ENCODE results near the gene SLU7. TPM values are rescaled to one million over a fixed set of nuclear protein-coding genes. Genes with fewer than 3 reads are reported as not detected.

Gene SLU7
- total and polyA plus RNA-seq, 3 experiments from 2014 or later = 48.3 to 94.1 (median 55.7) TPM

DNA sequence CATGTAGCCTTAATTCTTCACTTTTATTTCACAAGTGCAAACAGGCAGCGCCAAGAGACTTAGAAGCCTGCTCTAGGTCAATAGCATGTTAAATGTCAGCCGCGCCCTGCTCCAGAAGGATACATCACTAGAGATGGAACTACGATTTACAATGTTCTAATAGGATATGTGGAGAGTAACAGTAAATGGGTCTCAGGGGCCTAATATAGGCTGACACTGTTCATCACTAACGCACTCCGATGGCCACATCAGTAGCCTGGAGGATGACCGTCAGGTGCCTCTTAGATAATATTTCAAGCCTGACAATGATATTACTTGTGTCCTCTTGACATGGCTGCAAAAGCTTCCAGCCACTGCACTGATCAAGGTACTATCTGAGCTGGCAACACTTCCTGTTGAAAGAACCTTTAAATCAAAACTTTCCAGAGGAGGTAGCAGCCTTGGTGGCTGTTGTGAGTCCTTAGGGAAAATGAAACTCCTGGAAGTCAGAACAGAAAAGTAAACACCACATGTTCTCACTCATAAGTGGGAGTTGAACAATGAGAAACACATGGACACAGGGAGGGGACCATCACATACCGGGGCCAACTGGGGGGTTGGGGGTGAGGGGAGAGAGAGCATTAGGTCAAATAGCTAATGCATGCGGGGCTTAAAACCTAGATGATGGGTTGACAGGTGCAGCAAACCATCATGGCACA, 37.7 kb upstream of the SLU7 start:
- peaks cover 0 to 2% (median 0%) of the 10 kb centered on the region in 5 donors for H3K9me3 Mint-ChIP-seq
- H3K27me3 ChIP-seq (ENCODE audit: insufficient read depth, low read length, poor library complexity, severe bottlenecking) = no peaks in the 10 kb centered on the region
- H3K27me3 Mint-ChIP-seq = peaks cover 3 to 4% of the 10 kb centered on the region in 2 donors
- H3K4me1 Mint-ChIP-seq = peaks cover 0 to 1% (median 0%) of the 10 kb centered on the region in 3 donors
- no peak overlapping the region for H3K4me3 ChIP-seq (ENCODE audit: low read length)
- no peaks in the 10 kb centered on the region for H3K9me3 ChIP-seq (ENCODE audit: low read length)
- H3K4me1 ChIP-seq (ENCODE audit: insufficient read depth, low read length) = no peaks in the 10 kb centered on the region
- H3K4me3 Mint-ChIP-seq = no peak overlapping the region
- ChIA-PET POLR2A (no interaction called here), CTCF (interaction anchor here (3.7 kb wide), 1 partner anchor 17 kb away, joined by 10 read pairs; no protein-coding TSS in a partner anchor)
- DNase-seq = no peak
- H3K27ac ChIP-seq (ENCODE audit: low read depth, low read length) = no peak overlapping the region
- H3K36me3 ChIP-seq (ENCODE audit: insufficient read depth, low read length) = no peaks in the 10 kb centered on the region
- no peak overlapping the region for H3K27ac Mint-ChIP-seq
- H3K36me3 Mint-ChIP-seq = peaks cover 0 to 2% (median 0%) of the 10 kb centered on the region in 3 donors

DNA sequence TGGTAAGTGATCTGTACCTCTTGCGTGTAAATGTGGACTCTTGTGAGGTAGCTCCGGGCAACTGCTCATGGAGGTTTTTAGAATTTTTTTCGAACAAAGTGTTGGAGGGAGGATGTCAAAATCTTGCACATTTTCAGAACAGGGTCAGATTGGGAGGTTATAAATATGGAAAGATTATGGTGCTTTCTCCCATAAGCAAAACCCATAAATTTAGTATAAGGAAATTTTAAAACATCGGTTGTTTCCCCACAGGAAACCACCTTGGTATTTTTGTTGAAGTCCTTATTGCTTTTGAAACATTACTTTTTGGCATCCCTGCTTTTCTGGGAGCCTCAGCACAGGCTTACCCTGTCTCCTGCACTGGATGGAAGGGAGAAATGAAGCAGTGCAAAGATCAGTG, 36.7 kb upstream of the SLU7 start:
- POLR2A ChIA-PET = no interaction called here
- Histone ChIP-seq H3K27ac (ENCODE audit: low read depth, low read length) (no peak overlapping the region), H3K9me3 (ENCODE audit: low read length) (no peaks in the 10 kb centered on the region)

DNA sequence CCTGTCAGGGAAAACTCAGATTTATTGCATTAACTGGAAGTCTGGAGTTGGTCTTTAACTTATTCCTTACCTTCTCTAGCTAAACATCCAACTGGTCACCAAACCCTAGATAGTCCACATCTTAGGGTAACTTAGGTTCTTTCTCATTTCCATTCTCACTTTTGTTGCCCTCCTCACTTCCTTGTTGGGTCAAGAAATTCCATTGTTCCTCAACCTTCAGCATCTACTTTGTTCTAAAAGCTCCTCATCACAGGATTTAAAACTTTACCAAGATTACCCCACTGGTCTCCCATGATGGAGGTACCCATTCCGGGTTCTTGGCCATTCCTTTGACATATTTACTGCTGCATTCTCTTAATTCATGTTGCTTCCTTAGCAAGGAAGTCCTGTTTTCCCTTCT, 34.9 kb upstream of the SLU7 start:
- Mint-ChIP-seq H3K36me3 (peaks cover 0 to 4% (median 2%) of the 10 kb centered on the region in 3 donors), H3K27ac (no peak overlapping the region), H3K4me1 (peaks cover 4 to 12% (median 7%) of the 10 kb centered on the region in 3 donors), H3K9me3 (no peaks in the 10 kb centered on the region), H3K27me3 (peaks cover 3% of the 10 kb centered on the region in 2 donors), H3K4me3 (no peak overlapping the region)
- ChIA-PET POLR2A (no interaction called here), CTCF (interaction anchor here (0.5 to 3.7 kb wide), 5 partner anchors 13 to 87 kb away, joined by 3 to 12 read pairs (median 3); no protein-coding TSS in a partner anchor)
- Histone ChIP-seq H3K4me1 (ENCODE audit: insufficient read depth, low read length) (no peaks in the 10 kb centered on the region), H3K27ac (ENCODE audit: low read depth, low read length) (no peak overlapping the region), H3K9me3 (ENCODE audit: low read length) (no peaks in the 10 kb centered on the region), H3K36me3 (ENCODE audit: insufficient read depth, low read length) (no peaks in the 10 kb centered on the region), H3K27me3 (ENCODE audit: insufficient read depth, low read length, poor library complexity, severe bottlenecking) (no peaks in the 10 kb centered on the region), H3K4me3 (ENCODE audit: low read length) (no peak overlapping the region)
- DNase-seq = no peak

More for the DNA sequence above, 36.7 kb upstream of the SLU7 start:
- CTCF ChIA-PET = interaction anchor here (3.7 kb wide), 1 partner anchor 16 kb away, joined by 10 read pairs; no protein-coding TSS in a partner anchor
- no peak for DNase-seq
- Histone ChIP-seq H3K36me3 (ENCODE audit: insufficient read depth, low read length) (no peaks in the 10 kb centered on the region), H3K4me3 (ENCODE audit: low read length) (no peak overlapping the region), H3K27me3 (ENCODE audit: insufficient read depth, low read length, poor library complexity, severe bottlenecking) (no peaks in the 10 kb centered on the region), H3K4me1 (ENCODE audit: insufficient read depth, low read length) (no peaks in the 10 kb centered on the region)
- no peak overlapping the region for H3K27ac Mint-ChIP-seq
- peaks cover 0 to 2% (median 0%) of the 10 kb centered on the region in 3 donors for H3K36me3 Mint-ChIP-seq
- no peak overlapping the region for H3K4me3 Mint-ChIP-seq
- H3K9me3 Mint-ChIP-seq = peaks cover 0 to 2% (median 0%) of the 10 kb centered on the region in 5 donors
- peaks cover 2 to 3% (median 2%) of the 10 kb centered on the region in 3 donors for H3K4me1 Mint-ChIP-seq
- peaks cover 2 to 3% of the 10 kb centered on the region in 2 donors for H3K27me3 Mint-ChIP-seq

DNA sequence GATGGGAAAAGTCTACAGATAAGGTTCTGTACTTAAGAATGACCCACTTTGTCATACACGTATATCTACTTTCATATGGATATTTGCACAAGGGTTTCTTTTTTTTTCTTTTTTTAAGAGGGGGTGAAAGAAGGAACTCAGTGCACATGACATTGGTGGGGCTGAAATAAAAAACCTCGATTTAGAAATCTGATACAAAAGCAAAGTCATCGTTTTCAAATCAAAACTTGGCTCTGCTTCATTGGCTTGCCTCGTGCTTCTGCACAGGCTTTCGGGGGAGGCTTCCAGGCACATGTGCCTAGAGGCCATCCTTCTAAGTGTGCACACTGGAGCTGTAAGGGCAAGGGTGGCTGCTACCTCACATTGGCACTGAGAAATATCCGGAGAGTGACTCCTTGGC, 33.9 kb upstream of the SLU7 start:
- H3K4me1 Mint-ChIP-seq = peaks cover 4 to 12% (median 7%) of the 10 kb centered on the region in 3 donors
- H3K27ac Mint-ChIP-seq = no peak overlapping the region
- H3K27me3 Mint-ChIP-seq = peaks cover 3% of the 10 kb centered on the region in 2 donors
- H3K4me3 ChIP-seq (ENCODE audit: low read length) = no peak overlapping the region
- no peak for DNase-seq
- no peaks in the 10 kb centered on the region for H3K36me3 ChIP-seq (ENCODE audit: insufficient read depth, low read length)
- H3K27ac ChIP-seq (ENCODE audit: low read depth, low read length) = no peak overlapping the region
- no peaks in the 10 kb centered on the region for H3K9me3 Mint-ChIP-seq
- ChIA-PET POLR2A (no interaction called here), CTCF (interaction anchor here (2.7 kb wide), 1 partner anchor 14 kb away, joined by 12 read pairs; no protein-coding TSS in a partner anchor)
- no peaks in the 10 kb centered on the region for H3K4me1 ChIP-seq (ENCODE audit: insufficient read depth, low read length)
- no peaks in the 10 kb centered on the region for H3K27me3 ChIP-seq (ENCODE audit: insufficient read depth, low read length, poor library complexity, severe bottlenecking)
- H3K9me3 ChIP-seq (ENCODE audit: low read length) = no peaks in the 10 kb centered on the region
- no peak overlapping the region for H3K4me3 Mint-ChIP-seq
- peaks cover 0 to 4% (median 2%) of the 10 kb centered on the region in 3 donors for H3K36me3 Mint-ChIP-seq

DNA sequence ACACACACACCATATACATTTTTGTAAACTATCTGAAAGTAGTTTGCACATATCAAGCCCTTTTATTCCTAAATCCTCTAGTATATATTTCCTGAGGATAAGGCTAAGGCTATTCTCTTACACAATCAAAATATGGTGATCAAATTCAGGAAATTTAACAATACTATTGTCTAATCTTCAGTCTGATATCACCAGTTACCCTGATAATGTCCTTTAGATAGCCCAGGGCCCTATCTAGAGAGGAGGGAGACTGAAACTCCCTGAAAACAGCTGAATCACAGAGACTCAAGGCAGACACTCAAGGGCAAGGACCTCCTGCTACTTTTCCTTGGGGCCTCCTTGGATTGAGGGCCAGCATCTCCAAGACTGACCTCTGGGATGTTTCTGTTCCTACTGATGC, 33.2 kb upstream of the SLU7 start:
- Histone ChIP-seq H3K9me3 (ENCODE audit: low read length) (no peaks in the 10 kb centered on the region), H3K36me3 (ENCODE audit: insufficient read depth, low read length) (no peaks in the 10 kb centered on the region), H3K27ac (ENCODE audit: low read depth, low read length) (no peak overlapping the region), H3K4me3 (ENCODE audit: low read length) (no peak overlapping the region), H3K27me3 (ENCODE audit: insufficient read depth, low read length, poor library complexity, severe bottlenecking) (no peaks in the 10 kb centered on the region), H3K4me1 (ENCODE audit: insufficient read depth, low read length) (no peaks in the 10 kb centered on the region)
- Mint-ChIP-seq H3K27ac (no peak overlapping the region), H3K4me3 (no peak overlapping the region), H3K9me3 (no peaks in the 10 kb centered on the region), H3K27me3 (peaks cover 3% of the 10 kb centered on the region in 2 donors), H3K36me3 (peaks cover 0 to 4% (median 2%) of the 10 kb centered on the region in 3 donors), H3K4me1 (peaks cover 4 to 12% (median 7%) of the 10 kb centered on the region in 3 donors)
- ChIA-PET CTCF (interaction anchor here (2.7 kb wide), 1 partner anchor 13 kb away, joined by 12 read pairs; no protein-coding TSS in a partner anchor), POLR2A (no interaction called here)
- DNase-seq = no peak

DNA sequence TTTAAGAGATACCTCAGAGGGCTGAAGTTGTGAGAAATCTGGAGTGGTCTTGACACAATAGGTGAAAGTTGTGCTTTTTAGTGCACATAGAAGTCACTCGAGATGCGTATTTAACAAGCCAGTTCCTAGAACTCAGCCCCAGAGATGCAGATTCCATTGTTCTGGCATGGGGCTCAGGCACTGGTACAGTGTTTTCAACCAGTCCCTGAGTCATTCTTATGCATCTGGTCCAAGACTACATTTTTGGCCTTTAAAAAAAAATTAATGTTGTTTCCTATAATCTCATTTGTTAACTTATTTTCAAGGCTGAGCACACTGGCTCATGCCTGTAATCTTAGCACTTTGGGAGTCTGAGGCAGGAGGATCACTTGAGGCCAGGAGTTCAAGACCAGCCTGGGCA, 32.4 kb upstream of the SLU7 start:
- H3K9me3 Mint-ChIP-seq = no peaks in the 10 kb centered on the region
- H3K4me3 Mint-ChIP-seq = no peak overlapping the region
- ChIA-PET POLR2A (no interaction called here), CTCF (interaction anchor here (2.7 kb wide), 1 partner anchor 12 kb away, joined by 12 read pairs; no protein-coding TSS in a partner anchor)
- H3K4me1 ChIP-seq (ENCODE audit: insufficient read depth, low read length) = no peaks in the 10 kb centered on the region
- H3K4me3 ChIP-seq (ENCODE audit: low read length) = no peak overlapping the region
- peaks cover 0 to 3% of the 10 kb centered on the region in 2 donors for H3K27me3 Mint-ChIP-seq
- no peak for DNase-seq
- no peaks in the 10 kb centered on the region for H3K27me3 ChIP-seq (ENCODE audit: insufficient read depth, low read length, poor library complexity, severe bottlenecking)
- H3K4me1 Mint-ChIP-seq = peaks cover 4 to 12% (median 7%) of the 10 kb centered on the region in 3 donors
- no peaks in the 10 kb centered on the region for H3K9me3 ChIP-seq (ENCODE audit: low read length)
- H3K36me3 ChIP-seq (ENCODE audit: insufficient read depth, low read length) = no peaks in the 10 kb centered on the region
- H3K27ac ChIP-seq (ENCODE audit: low read depth, low read length) = no peak overlapping the region
- H3K36me3 Mint-ChIP-seq = peaks cover 0 to 4% (median 2%) of the 10 kb centered on the region in 3 donors
- H3K27ac Mint-ChIP-seq = peak overlapping the region in 1 of 8 donors; percentile 25

DNA sequence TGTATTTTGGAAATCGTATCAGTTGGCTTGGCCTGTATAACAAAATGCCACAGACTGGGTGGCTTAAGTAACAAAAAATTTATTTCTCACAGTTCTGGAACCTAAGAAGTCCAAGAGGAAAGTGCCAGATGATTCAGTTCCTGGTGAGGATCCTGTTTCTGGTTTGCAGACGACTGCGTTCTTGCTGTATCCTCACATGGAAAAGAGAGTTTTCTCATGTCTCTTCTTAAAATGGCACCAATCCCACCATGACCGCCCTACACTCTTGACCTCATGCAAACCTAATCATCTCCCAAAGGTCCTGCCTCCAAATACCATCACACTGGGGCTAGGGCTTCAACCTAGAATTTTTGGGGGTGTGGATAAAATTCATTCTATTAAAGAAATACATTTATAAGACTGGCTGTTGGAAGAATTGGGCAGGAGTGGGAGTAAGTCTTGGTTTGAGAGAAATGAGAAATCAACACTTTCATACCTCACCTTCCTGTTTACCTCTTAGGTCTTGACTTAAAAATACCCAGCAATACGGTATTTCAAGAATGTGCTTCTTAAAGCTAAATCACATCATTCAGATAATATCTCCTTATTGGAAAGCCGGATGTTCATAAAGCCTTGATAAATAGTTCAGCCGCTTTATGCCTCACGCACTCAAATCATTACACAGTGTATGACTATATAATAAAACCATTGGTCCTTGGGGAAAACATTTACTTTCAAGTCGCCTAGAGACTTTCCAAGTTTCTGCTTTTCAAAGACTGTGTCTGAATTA, 31.5 kb upstream of the SLU7 start:
- Histone ChIP-seq H3K4me3 (ENCODE audit: low read length) (no peak overlapping the region), H3K4me1 (ENCODE audit: insufficient read depth, low read length) (no peaks in the 10 kb centered on the region), H3K9me3 (ENCODE audit: low read length) (no peaks in the 10 kb centered on the region), H3K27ac (ENCODE audit: low read depth, low read length) (no peak overlapping the region), H3K36me3 (ENCODE audit: insufficient read depth, low read length) (no peaks in the 10 kb centered on the region), H3K27me3 (ENCODE audit: insufficient read depth, low read length, poor library complexity, severe bottlenecking) (no peaks in the 10 kb centered on the region)
- H3K9me3 Mint-ChIP-seq = no peaks in the 10 kb centered on the region
- peaks cover 0 to 4% (median 2%) of the 10 kb centered on the region in 3 donors for H3K36me3 Mint-ChIP-seq
- H3K4me3 Mint-ChIP-seq = no peak overlapping the region
- H3K27ac Mint-ChIP-seq = no peak overlapping the region
- ChIA-PET POLR2A (no interaction called here), CTCF (no interaction called here)
- peaks cover 4 to 16% (median 6%) of the 10 kb centered on the region in 3 donors for H3K4me1 Mint-ChIP-seq
- peaks cover 0 to 3% of the 10 kb centered on the region in 2 donors for H3K27me3 Mint-ChIP-seq
- DNase-seq = no peak
